DND-41 (cell line): ENCODE results near the gene POU3F3.

Experiments used
- ATAC-seq: fragments of 200-7000 bp; cut with Tn5 transposase; 3 replicates; pipeline ENCODE4 v1.9.1; 2021; ENCODE audit warnings: low read depth; ENCODE audit not compliant: insufficient read depth
- DNase-seq: peaks from one replicate; pipeline ENCODE4 v3.0.0-alpha.2; 2020
- H2AFZ ChIP-seq: 2 replicates; pipeline ENCODE4 v1.6.0; 2012; ENCODE audit warnings: low read depth, low read length
- H3K27ac ChIP-seq: 2 replicates; pipeline ENCODE4 v1.5.1; 2012; ENCODE audit warnings: low read length, inconsistent platforms
- H3K27me3 ChIP-seq: fragments of 200-600 bp; sonication (generic); 2 replicates; pipeline ENCODE4 v1.6.0; 2012; ENCODE audit warnings: low read length, mild to moderate bottlenecking, inconsistent platforms; ENCODE audit not compliant: insufficient read depth, poor library complexity
- H3K36me3 ChIP-seq: 2 replicates; pipeline ENCODE4 v1.5.1; 2012; ENCODE audit warnings: low read length, inconsistent platforms; ENCODE audit not compliant: insufficient read depth
- H3K4me1 ChIP-seq: 2 replicates; pipeline ENCODE4 v1.5.1; 2012; ENCODE audit warnings: mild to moderate bottlenecking, low read length; ENCODE audit not compliant: insufficient read depth
- H3K4me2 ChIP-seq: 2 replicates; pipeline ENCODE4 v1.6.0; 2012; ENCODE audit warnings: mild to moderate bottlenecking, moderate library complexity, low read length, inconsistent platforms; ENCODE audit not compliant: insufficient read depth
- H3K4me3 ChIP-seq, 2 experiments: fragments of 200-600 bp in 1 of 2; shearing (Covaris generic) in 1 of 2; 2 replicates each; pipeline ENCODE4 v1.5.1; 2012 to 2016; ENCODE audit warnings: inconsistent platforms in 2 of 2, low read length in 2 of 2, mild to moderate bottlenecking in 2 of 2, low read depth in 1 of 2, moderate library complexity in 1 of 2
- H3K79me2 ChIP-seq: 2 replicates; pipeline ENCODE4 v1.6.0; 2012; ENCODE audit warnings: low read length, inconsistent platforms; ENCODE audit not compliant: insufficient read depth
- H3K9ac ChIP-seq: 2 replicates; pipeline ENCODE4 v1.6.0; 2012; ENCODE audit warnings: low read depth, mild to moderate bottlenecking, inconsistent platforms, low read length, moderate library complexity
- H3K9me3 ChIP-seq: 2 replicates; pipeline ENCODE4 v1.5.1; 2012; ENCODE audit warnings: low read length, moderate library complexity, mild to moderate bottlenecking, inconsistent platforms; ENCODE audit not compliant: insufficient read depth, severe bottlenecking
- H4K20me1 ChIP-seq: 2 replicates; pipeline ENCODE4 v1.6.0; 2012; ENCODE audit warnings: low read length; ENCODE audit not compliant: insufficient read depth
- CTCF ChIP-seq: IDR thresholded peaks from 2 replicates; pipeline ENCODE4 v1.5.1; 2012; ENCODE audit warnings: borderline replicate concordance, low read length, moderate library complexity, mild to moderate bottlenecking; ENCODE audit not compliant: poor library complexity, severe bottlenecking; ENCODE audit errors: extremely low read depth
- EZH2 ChIP-seq: IDR thresholded peaks from 3 replicates; pipeline ENCODE4 v1.6.1; 2012; ENCODE audit warnings: borderline replicate concordance, low read depth, mild to moderate bottlenecking, moderate library complexity, low read length, inconsistent platforms; ENCODE audit not compliant: severe bottlenecking

The POU3F3 gene

GRCh38 chr2:104887676-104888075 is 33.8 kb downstream of the POU3F3 start:
- no peak for TF ChIP-seq EZH2
- TF ChIP-seq CTCF, result no peak
- ATAC-seq, result no peak
- H3K9ac ChIP-seq, result no peak overlapping the region
- no peak for DNase-seq
- H3K9me3 ChIP-seq, result no peaks in the 10 kb centered on the region
- H3K27me3 ChIP-seq, result peaks cover 14% of the 10 kb centered on the region
- no peaks in the 10 kb centered on the region for H4K20me1 ChIP-seq
- H3K79me2 ChIP-seq, result no peaks in the 10 kb centered on the region
- no peak overlapping the region for H2AFZ ChIP-seq
- H3K4me3 ChIP-seq, result no peak overlapping the region
- H3K36me3 ChIP-seq, result no peaks in the 10 kb centered on the region
- no peak overlapping the region for H3K4me2 ChIP-seq
- H3K27ac ChIP-seq, result no peak overlapping the region
- H3K4me1 ChIP-seq, result no peaks in the 10 kb centered on the region

GRCh38 chr2:104888489-104889258 is 34.8 kb downstream of the POU3F3 start:
- H4K20me1 ChIP-seq, result no peaks in the 10 kb centered on the region
- H3K27me3 ChIP-seq, result peaks cover 10% of the 10 kb centered on the region
- H3K79me2 ChIP-seq, result no peaks in the 10 kb centered on the region
- DNase-seq (no peak), ATAC-seq (no peak)
- H3K9ac ChIP-seq, result no peak overlapping the region
- no peaks in the 10 kb centered on the region for H3K36me3 ChIP-seq
- H3K27ac ChIP-seq, result no peak overlapping the region
- H3K4me1 ChIP-seq, result no peaks in the 10 kb centered on the region
- no peak overlapping the region for H3K4me2 ChIP-seq
- no peak overlapping the region for H3K4me3 ChIP-seq
- no peaks in the 10 kb centered on the region for H3K9me3 ChIP-seq
- TF ChIP-seq EZH2, result no peak
- no peak overlapping the region for H2AFZ ChIP-seq

GRCh38 chr2:104889291-104889959 is 35.5 kb downstream of the POU3F3 start:
- H2AFZ ChIP-seq, result no peak overlapping the region
- H3K9me3 ChIP-seq, result no peaks in the 10 kb centered on the region
- TF ChIP-seq CTCF (no peak), EZH2 (no peak)
- H4K20me1 ChIP-seq, result no peaks in the 10 kb centered on the region
- H3K9ac ChIP-seq, result no peak overlapping the region
- H3K4me1 ChIP-seq, result no peaks in the 10 kb centered on the region
- H3K4me2 ChIP-seq, result no peak overlapping the region
- peaks cover 7% of the 10 kb centered on the region for H3K27me3 ChIP-seq
- H3K79me2 ChIP-seq, result no peaks in the 10 kb centered on the region
- no peak overlapping the region for H3K27ac ChIP-seq
- H3K4me3 ChIP-seq, result no peak overlapping the region
- ATAC-seq, result no peak
- H3K36me3 ChIP-seq, result no peaks in the 10 kb centered on the region
- DNase-seq, result no peak

- no peak for DNase-seq
- Histone ChIP-seq H3K4me3 (no peak overlapping the region), H3K36me3 (no peaks in the 10 kb centered on the region), H3K4me1 (no peaks in the 10 kb centered on the region), H3K79me2 (no peaks in the 10 kb centered on the region), H2AFZ (no peak overlapping the region), H3K4me2 (no peak overlapping the region), H3K9ac (no peak overlapping the region), H3K27me3 (peaks cover 3% of the 10 kb centered on the region), H4K20me1 (no peaks in the 10 kb centered on the region), H3K9me3 (no peaks in the 10 kb centered on the region), H3K27ac (no peak overlapping the region)
- no peak for ATAC-seq
- no peak for TF ChIP-seq CTCF
Measured at GRCh38 chr2:104889960-104890684, 36.2 kb downstream of the POU3F3 start.
